Fibroblast of skin of left biceps (primary cell): ENCODE data around the gene ABCD1.

Experiments used
- DNase-seq, 2 experiments: peaks; one replicate each; pipeline ENCODE4 v3.0.0-alpha.2; 2013; ENCODE audit warnings: low read depth in 2 of 2

Gene ABCD1

DNA sequence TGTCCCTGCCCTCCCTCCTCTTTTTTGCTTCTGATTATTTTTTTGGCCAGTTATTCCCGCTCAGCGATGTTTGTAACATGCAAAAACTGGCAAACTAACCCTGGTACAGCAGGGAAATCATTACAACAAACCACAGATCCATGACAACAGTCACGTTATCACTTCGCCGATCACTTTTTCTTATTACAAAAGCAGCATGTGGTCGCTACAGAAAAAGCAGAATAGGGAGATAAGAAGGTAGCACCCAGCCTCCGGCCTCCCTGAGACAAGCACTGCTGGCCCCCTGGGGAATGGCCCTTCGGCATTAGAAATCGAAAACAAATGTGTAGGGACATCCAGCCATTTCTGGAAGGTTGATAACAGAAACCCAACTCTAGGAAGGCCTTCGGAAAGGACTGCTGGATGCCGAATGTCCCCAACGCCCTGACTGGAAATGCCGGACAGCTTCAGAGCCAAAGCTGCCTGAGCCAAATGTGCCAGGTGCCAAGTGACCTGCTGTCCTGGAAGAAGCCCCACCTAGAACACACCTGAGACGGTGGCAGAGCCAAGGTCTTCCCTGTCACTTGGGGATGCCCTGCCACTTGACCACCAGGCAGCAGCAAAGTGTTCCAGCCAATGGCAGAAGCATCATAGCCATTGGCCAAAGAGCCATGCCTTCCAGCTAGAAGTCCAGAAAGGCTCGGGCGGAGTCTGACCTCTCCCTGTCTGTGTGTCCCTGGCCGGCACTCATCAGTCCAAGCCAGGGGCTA lies 66.6 kb downstream of the ABCD1 start:
- DNase-seq = no peak

DNA sequence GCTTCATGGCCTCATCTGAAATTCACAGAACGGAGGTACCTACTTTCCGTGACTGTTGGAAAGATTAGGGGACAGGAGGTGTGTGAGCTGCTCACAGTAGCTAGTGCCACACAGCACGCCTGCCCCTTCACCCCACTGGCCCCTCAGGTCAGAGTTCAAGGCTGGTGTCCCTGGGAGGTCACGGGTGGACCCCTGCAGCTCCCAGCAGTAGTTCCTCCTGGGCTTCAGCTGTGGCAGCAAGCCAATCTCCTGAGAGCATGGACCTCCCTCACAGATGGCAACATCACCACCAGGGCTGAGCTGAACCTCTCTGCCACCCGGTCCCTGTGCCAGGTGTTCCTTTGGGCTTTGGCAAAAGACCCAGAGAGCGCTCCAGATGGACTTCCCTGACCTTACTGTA lies 67.7 kb downstream of the ABCD1 start:
- no peak for DNase-seq

DNA sequence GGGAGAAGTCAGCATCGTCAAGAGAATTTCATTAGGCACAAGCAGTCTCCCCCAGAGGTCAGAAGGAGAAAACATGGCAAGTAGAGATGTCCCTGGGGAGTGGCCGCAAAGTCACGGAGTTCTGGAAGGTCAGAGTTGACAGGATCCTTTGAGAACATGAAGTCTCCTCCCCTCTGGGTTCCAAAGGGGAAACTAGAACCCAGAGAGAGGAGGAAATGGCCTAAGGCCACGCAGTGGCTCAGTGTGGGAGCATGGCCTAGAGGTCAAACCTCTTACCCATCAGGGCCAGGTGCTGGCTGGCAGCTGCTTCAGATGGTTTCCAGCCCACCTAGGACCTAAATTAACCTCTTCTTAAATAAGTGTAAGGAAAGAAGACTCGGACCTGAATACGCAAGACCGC lies 68.6 kb downstream of the ABCD1 start:
- DNase-seq = no peak
